HG02571 (cell line): ENCODE data around the gene LRRC7.
"Not testable (repeated sequence)": the region's sequence is repeated elsewhere in the genome, so short reads cannot be mapped to it uniquely, and the experiment has no call there.

Source experiments
- ATAC-seq: cut with Tn5 transposase; IDR thresholded peaks from one replicate; pipeline ENCODE4 v1.9.1; 2021; ENCODE audit warnings: mild to moderate bottlenecking, moderate library complexity; ENCODE audit not compliant: unreplicated experiment

LRRC7 gene

DNA sequence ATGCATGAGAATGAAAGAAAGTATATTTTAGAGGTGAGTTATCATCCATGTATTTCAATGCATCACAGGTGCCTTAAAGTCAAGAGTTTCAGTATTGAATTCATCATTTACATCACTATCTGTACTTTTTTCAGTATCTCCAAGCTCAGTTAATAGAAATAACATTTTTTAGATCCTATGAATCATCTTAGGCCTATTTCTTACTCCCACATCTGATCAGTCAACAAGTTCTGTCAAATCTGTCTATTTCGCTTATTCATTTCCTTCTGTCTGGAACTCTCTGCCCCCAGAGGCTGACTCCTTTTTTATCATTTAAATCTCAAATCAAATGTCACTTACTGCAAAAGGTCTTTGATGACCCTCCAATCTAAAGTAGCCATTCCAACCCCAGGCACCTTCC lies 295.2 kb downstream of the LRRC7 start:
- ATAC-seq, result no peak

DNA sequence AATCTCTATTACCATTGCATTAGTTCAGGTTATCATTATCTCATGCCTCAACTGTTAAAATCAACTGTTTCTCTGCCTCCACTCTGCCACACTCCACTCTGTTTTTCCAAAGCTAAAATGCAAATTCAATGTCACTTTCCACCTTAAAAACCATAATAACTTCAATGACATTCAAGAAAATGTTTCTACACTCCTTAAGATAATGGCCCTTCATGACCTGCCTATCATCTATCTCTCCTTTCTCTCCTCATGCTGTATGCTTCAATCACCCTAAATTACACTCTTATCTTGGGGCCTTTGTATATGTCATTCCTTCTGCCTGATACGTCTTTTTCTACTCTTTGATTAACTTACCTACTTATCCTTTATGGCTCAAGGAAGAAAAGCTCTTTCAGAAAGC lies 296.0 kb downstream of the LRRC7 start:
- no peak for ATAC-seq

- ATAC-seq, result no peak
Observed at GRCh38 chr1:69871412-69871811, 303.7 kb downstream of the LRRC7 start.

- no peak for ATAC-seq
Observed at GRCh38 chr1:69878338-69878737, 310.6 kb downstream of the LRRC7 start.

GRCh38 chr1:69888016-69888415 lies 320.3 kb downstream of the LRRC7 start:
- ATAC-seq, result not testable (repeated sequence)

- ATAC-seq, result no peak
Observed at GRCh38 chr1:69888657-69889056, 320.9 kb downstream of the LRRC7 start.

- no peak for ATAC-seq
Observed at GRCh38 chr1:69898403-69898947, 330.8 kb downstream of the LRRC7 start.

- no peak for ATAC-seq
Observed at GRCh38 chr1:69911301-69911801, 343.6 kb downstream of the LRRC7 start.

DNA sequence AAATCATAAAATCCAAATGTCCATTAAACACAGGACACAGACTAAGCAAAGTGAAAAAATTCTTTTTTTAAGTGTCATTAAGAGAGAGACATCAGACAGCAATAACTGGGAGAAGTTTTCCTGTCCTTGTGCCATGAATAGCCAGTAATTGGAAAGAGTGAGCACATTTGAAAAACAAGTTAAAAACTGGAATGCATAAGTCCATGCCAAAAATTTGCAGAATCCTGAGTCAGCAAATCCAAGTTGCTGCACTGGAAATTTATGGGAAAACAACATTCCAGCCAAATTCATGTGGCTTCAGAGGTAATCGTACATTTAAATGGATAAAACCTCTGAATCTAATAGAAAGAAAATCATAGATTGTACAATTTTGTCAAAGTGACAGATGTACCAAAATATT lies 346.3 kb downstream of the LRRC7 start:
- no peak for ATAC-seq

GRCh38 chr1:69914976-69915765 lies 347.4 kb downstream of the LRRC7 start:
- ATAC-seq, result no peak

DNA sequence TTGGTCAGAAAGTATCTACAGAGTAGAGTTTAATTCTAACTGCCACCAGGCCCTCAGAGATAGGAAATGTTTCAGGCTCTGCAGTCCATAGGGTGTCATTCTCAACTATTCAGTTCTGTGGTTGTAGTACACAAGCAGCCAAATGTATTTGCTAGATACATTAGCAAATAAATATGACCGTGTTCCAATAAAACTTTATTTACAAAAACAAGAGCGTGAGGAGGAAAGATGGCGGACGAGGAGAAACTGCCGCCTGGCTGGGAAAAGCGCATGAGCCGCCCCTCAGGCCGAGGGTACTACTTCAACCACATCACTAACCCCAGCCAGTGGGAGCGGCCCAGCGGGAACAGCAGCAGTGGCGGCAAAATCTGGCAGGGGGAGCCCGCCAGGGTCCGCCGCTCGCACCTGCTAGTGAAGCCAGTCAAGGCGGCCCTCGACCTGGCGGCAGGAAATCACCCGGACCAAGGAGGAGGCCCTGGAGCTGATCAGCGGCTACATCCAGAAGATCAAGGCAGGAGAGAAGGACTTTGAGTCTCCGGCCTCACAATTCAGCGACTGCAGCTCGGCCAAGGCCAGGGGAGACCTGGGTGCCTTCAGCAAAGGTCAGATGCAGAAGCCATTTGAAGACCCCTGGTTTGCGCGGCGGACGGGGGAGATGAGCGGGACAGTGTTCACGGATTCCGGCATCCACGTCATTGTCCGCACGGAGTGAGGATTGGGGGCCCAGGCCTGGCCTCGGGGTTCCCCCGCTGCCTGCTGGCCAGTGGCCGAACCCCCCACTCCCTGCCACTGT lies 351.6 kb downstream of the LRRC7 start:
- ATAC-seq, result no peak

GRCh38 chr1:69919922-69920273 lies 352.2 kb downstream of the LRRC7 start:
- ATAC-seq, result no peak

DNA sequence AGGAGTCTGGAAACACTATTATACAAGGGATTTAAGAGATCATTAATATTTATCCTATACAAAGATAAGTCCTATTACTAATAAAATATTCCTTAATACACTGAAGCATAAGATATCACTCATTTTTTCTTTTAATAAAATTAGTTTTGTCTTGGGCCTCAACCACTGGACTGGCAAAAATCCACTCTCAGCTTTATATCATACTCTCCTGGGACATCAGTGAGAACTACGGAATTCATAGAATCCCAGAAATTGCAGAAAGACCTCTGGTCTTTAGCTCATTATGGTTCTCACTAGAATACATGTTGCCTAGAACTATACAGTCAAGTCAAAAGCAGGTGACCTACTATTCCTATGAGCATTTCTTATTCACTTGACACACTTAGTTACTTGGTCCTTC lies 352.7 kb downstream of the LRRC7 start:
- ATAC-seq, result no peak

GRCh38 chr1:69921486-69921885 lies 353.8 kb downstream of the LRRC7 start:
- no peak for ATAC-seq

- ATAC-seq, result not testable (repeated sequence)
Observed at GRCh38 chr1:69928234-69928633, 360.5 kb downstream of the LRRC7 start.

- no peak for ATAC-seq
Observed at GRCh38 chr1:69929308-69930057, 361.8 kb downstream of the LRRC7 start.

- no peak for ATAC-seq
Observed at GRCh38 chr1:69930396-69930795, 362.7 kb downstream of the LRRC7 start.

DNA sequence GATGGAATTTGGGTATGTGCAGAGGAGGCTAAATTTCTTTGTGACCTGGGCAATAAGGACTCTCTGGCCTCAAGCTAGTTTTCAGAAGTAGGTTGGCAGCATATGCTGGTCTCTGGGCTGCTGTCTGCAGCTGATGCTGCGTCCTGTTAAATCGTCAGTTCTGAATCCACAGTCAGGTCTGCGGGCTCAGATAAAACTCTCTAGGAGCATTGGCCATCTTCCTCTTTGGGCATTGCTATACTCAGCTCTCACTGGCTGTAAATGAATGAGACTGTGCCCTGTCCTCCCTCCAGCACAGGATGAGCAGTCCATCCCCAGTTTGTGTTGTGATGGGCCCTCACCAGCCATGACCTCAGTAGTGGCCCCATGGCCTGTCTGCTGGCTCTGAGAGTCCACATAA lies 365.0 kb downstream of the LRRC7 start:
- ATAC-seq, result no peak

GRCh38 chr1:69940231-69940630 lies 372.5 kb downstream of the LRRC7 start:
- ATAC-seq, result no peak

DNA sequence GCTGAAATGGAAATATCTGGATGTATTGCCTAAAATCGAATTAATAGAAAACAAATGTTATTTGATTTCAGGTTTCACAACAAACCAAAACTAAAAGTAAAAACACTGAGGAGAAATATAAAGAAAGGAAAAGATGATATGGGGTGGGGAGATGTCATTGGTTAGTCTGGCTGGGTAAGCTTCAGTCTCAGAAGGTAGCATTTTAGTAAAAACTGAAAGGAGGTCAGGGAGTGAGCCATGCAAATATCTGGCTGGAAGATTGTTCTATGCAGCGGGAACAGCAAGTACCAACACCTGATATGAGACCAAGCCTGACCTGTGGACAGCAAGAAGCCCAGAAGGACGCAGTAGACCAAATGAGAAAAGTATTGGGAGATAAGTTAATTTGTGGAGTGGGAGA lies 373.1 kb downstream of the LRRC7 start:
- no peak for ATAC-seq

GRCh38 chr1:69943030-69943429 lies 375.3 kb downstream of the LRRC7 start:
- ATAC-seq, result no peak
